ENCODE measurements around the gene USP24. TPM values are rescaled to one million over a fixed set of nuclear protein-coding genes. Genes with fewer than 3 reads are reported as not detected.

USP24 gene
- 12.3 to 17.5 TPM (median 13.8 TPM) in 5 replicates for total RNA-seq (2022; extraction: Qiagen RNA extraction)

GRCh38 chr1:55215194-55216021, at the start of gene USP24:
USP24 (minus strand) TSS chr1:55215364; CDS start chr1:55215113, 251 bp downstream.

GRCh38 chr1:55039342-55040082, 175.7 kb downstream of the USP24 start, which contains the start of gene PCSK9:
PCSK9 (plus strand) TSS chr1:55039548; CDS start chr1:55039838, 290 bp downstream.

Other genes with a start within 250 kb of the USP24 start
- gene TMEM61, start 234.7 kb downstream of the USP24 start, total RNA-seq (2022; extraction: Qiagen RNA extraction), result 0.56 to 1.1 TPM (median 0.87 TPM) in 5 replicates
- 0.01 TPM in 1 of 5 replicates, not detected in the others for gene BSND, start 216.4 kb downstream of the USP24 start, total RNA-seq (2022; extraction: Qiagen RNA extraction)
- gene PCSK9, start 175.8 kb downstream of the USP24 start, total RNA-seq (2022; extraction: Qiagen RNA extraction), result 2.2 to 3.5 TPM (median 2.8 TPM) in 5 replicates